Subcutaneous abdominal adipose tissue (tissue), 5 donors: ENCODE data around the gene CABYR.
A peak's percentile ranks its signal among the peaks of the same experiment; 100 is the strongest.

Source experiments
- H3K27ac ChIP-seq: one replicate; pipeline ENCODE4 v1.7.0; 2013; ENCODE audit warnings: low read depth, mild to moderate bottlenecking, inconsistent platforms, low read length, moderate library complexity
- H3K27me3 ChIP-seq, 5 donors: one replicate each; pipeline ENCODE4 v1.7.0; 2013; ENCODE audit warnings: low read length in 5 of 5, inconsistent platforms in 1 of 5; ENCODE audit not compliant: control insufficient read depth in 5 of 5, insufficient read depth in 4 of 5
- H3K36me3 ChIP-seq, 5 donors: one replicate each; pipeline ENCODE4 v1.7.0; 2013; ENCODE audit warnings: low read length in 5 of 5; ENCODE audit not compliant: control insufficient read depth in 5 of 5, insufficient read depth in 5 of 5
- H3K4me1 ChIP-seq, 5 donors: one replicate each; pipeline ENCODE4 v1.7.0; 2013; ENCODE audit warnings: low read length in 5 of 5, mild to moderate bottlenecking in 3 of 5, moderate library complexity in 1 of 5; ENCODE audit not compliant: control insufficient read depth in 5 of 5, insufficient read depth in 5 of 5
- H3K4me3 ChIP-seq, 5 donors: one replicate each; pipeline ENCODE4 v1.7.0; 2013; ENCODE audit warnings: low read length in 5 of 5, low read depth in 1 of 5
- H3K9ac ChIP-seq, 5 donors: one replicate each; pipeline ENCODE4 v1.7.0; 2013; ENCODE audit warnings: low read length in 5 of 5, mild to moderate bottlenecking in 4 of 5, moderate library complexity in 3 of 5
- H3K9me3 ChIP-seq, 5 donors: one replicate each; pipeline ENCODE4 v1.7.0; 2013; ENCODE audit warnings: low read length in 5 of 5; ENCODE audit not compliant: control insufficient read depth in 5 of 5
- donor health status: healthy.
- donor health status: healthy.
- donor health status: healthy.
- donor health status: healthy.
- donor health status: healthy.

CABYR gene

GRCh38 chr18:24187049-24187448 lies 48.2 kb downstream of the CABYR start:
- no peak overlapping the region for H3K9ac ChIP-seq

GRCh38 chr18:24187689-24188088 lies 48.8 kb downstream of the CABYR start:
- H3K9me3 ChIP-seq = no peaks in the 10 kb centered on the region
- no peak overlapping the region for H3K27ac ChIP-seq
- H3K4me1 ChIP-seq = peaks cover 4 to 24% (median 19%) of the 10 kb centered on the region in 5 donors
- H3K36me3 ChIP-seq = peaks cover 0 to 9% (median 0%) of the 10 kb centered on the region in 5 donors
- H3K4me3 ChIP-seq = no peak overlapping the region
- no peaks in the 10 kb centered on the region for H3K27me3 ChIP-seq
- H3K9ac ChIP-seq = no peak overlapping the region

More at GRCh38 chr18:24187049-24187448, 48.2 kb downstream of the CABYR start:
- Histone ChIP-seq H3K27ac (no peak overlapping the region), H3K36me3 (peaks cover 0 to 9% (median 0%) of the 10 kb centered on the region in 5 donors), H3K4me1 (peaks cover 4 to 24% (median 19%) of the 10 kb centered on the region in 5 donors), H3K4me3 (no peak overlapping the region), H3K9me3 (no peaks in the 10 kb centered on the region), H3K27me3 (no peaks in the 10 kb centered on the region)

- Histone ChIP-seq H3K4me3 (no peak overlapping the region), H3K27ac (peak overlapping the region; percentile 12), H3K36me3 (peaks cover 0 to 9% (median 0%) of the 10 kb centered on the region in 5 donors), H3K4me1 (peaks cover 4 to 24% (median 19%) of the 10 kb centered on the region in 5 donors), H3K9ac (no peak overlapping the region), H3K27me3 (no peaks in the 10 kb centered on the region), H3K9me3 (no peaks in the 10 kb centered on the region)
Observed at GRCh38 chr18:24188120-24188519, 49.3 kb downstream of the CABYR start.

- Histone ChIP-seq H3K27ac (peak overlapping the region; percentile 12), H3K9ac (no peak overlapping the region), H3K4me1 (peaks cover 4 to 24% (median 19%) of the 10 kb centered on the region in 5 donors), H3K4me3 (no peak overlapping the region), H3K36me3 (peaks cover 0 to 9% (median 2%) of the 10 kb centered on the region in 5 donors), H3K27me3 (no peaks in the 10 kb centered on the region), H3K9me3 (no peaks in the 10 kb centered on the region)
Observed at GRCh38 chr18:24189007-24189528, 50.2 kb downstream of the CABYR start.

GRCh38 chr18:24189664-24190346 lies 50.9 kb downstream of the CABYR start:
- Histone ChIP-seq H3K36me3 (peaks cover 0 to 12% (median 4%) of the 10 kb centered on the region in 5 donors), H3K9me3 (no peaks in the 10 kb centered on the region), H3K27ac (no peak overlapping the region), H3K27me3 (no peaks in the 10 kb centered on the region), H3K4me3 (no peak overlapping the region), H3K4me1 (peaks cover 4 to 24% (median 19%) of the 10 kb centered on the region in 5 donors), H3K9ac (no peak overlapping the region)

- H3K9me3 ChIP-seq = no peaks in the 10 kb centered on the region
- no peaks in the 10 kb centered on the region for H3K27me3 ChIP-seq
- H3K4me1 ChIP-seq = peaks cover 4 to 24% (median 19%) of the 10 kb centered on the region in 5 donors
- no peak overlapping the region for H3K27ac ChIP-seq
- H3K4me3 ChIP-seq = no peak overlapping the region
- no peak overlapping the region for H3K9ac ChIP-seq
- H3K36me3 ChIP-seq = peaks cover 5 to 16% (median 8%) of the 10 kb centered on the region in 5 donors
Observed at GRCh38 chr18:24190590-24190989, 51.7 kb downstream of the CABYR start.

- Histone ChIP-seq H3K27me3 (no peaks in the 10 kb centered on the region), H3K9ac (no peak overlapping the region), H3K4me1 (peaks cover 0 to 8% (median 0%) of the 10 kb centered on the region in 5 donors)
Observed at GRCh38 chr18:24195296-24196053, 56.6 kb downstream of the CABYR start.

GRCh38 chr18:24196764-24197163 lies 57.9 kb downstream of the CABYR start:
- Histone ChIP-seq H3K9ac (no peak overlapping the region), H3K9me3 (no peaks in the 10 kb centered on the region), H3K27me3 (no peaks in the 10 kb centered on the region), H3K4me1 (peaks cover 0 to 8% (median 0%) of the 10 kb centered on the region in 5 donors), H3K36me3 (peaks cover 6 to 15% (median 9%) of the 10 kb centered on the region in 5 donors), H3K4me3 (no peak overlapping the region), H3K27ac (no peak overlapping the region)

More at GRCh38 chr18:24195296-24196053, 56.6 kb downstream of the CABYR start:
- Histone ChIP-seq H3K36me3 (peaks cover 6 to 15% (median 9%) of the 10 kb centered on the region in 5 donors), H3K9me3 (no peaks in the 10 kb centered on the region), H3K27ac (no peak overlapping the region), H3K4me3 (no peak overlapping the region)

GRCh38 chr18:24197412-24197811 lies 58.5 kb downstream of the CABYR start:
- H3K27me3 ChIP-seq = no peaks in the 10 kb centered on the region
- H3K27ac ChIP-seq = no peak overlapping the region
- no peaks in the 10 kb centered on the region for H3K9me3 ChIP-seq
- H3K4me3 ChIP-seq = no peak overlapping the region
- H3K36me3 ChIP-seq = peaks cover 6 to 15% (median 9%) of the 10 kb centered on the region in 5 donors
- H3K4me1 ChIP-seq = peaks cover 0 to 8% (median 0%) of the 10 kb centered on the region in 5 donors
- H3K9ac ChIP-seq = no peak overlapping the region

GRCh38 chr18:24198461-24198860 lies 59.6 kb downstream of the CABYR start:
- H3K36me3 ChIP-seq = peaks cover 6 to 15% (median 9%) of the 10 kb centered on the region in 5 donors
- no peak overlapping the region for H3K27ac ChIP-seq
- peaks cover 0 to 8% (median 0%) of the 10 kb centered on the region in 5 donors for H3K4me1 ChIP-seq
- no peak overlapping the region for H3K9ac ChIP-seq
- no peak overlapping the region for H3K4me3 ChIP-seq
- no peaks in the 10 kb centered on the region for H3K9me3 ChIP-seq
- no peaks in the 10 kb centered on the region for H3K27me3 ChIP-seq
